Retinal pigment epithelial cell (primary cell): ENCODE measurements around the gene INSIG1.

Source experiments
- DNase-seq: peaks from one replicate; pipeline ENCODE4 v3.0.0-alpha.2; 2010; ENCODE audit warnings: low read depth
- H3K4me3 ChIP-seq: 2 replicates; pipeline ENCODE4 v1.5.1; 2011; ENCODE audit warnings: mild to moderate bottlenecking, low read length, control low read depth, moderate library complexity
- TF ChIP-seq, protein P1 (sequence below): conservative IDR thresholded peaks from 2 replicates; pipeline ENCODE4 v1.5.1; 2011; ENCODE audit warnings: low read depth, low read length, control low read depth, inconsistent platforms

The INSIG1 gene

GRCh38 chr7:155260498-155260872, 37.2 kb upstream of the INSIG1 start:
- no peak overlapping the region for H3K4me3 ChIP-seq
- TF ChIP-seq, protein P1, sequence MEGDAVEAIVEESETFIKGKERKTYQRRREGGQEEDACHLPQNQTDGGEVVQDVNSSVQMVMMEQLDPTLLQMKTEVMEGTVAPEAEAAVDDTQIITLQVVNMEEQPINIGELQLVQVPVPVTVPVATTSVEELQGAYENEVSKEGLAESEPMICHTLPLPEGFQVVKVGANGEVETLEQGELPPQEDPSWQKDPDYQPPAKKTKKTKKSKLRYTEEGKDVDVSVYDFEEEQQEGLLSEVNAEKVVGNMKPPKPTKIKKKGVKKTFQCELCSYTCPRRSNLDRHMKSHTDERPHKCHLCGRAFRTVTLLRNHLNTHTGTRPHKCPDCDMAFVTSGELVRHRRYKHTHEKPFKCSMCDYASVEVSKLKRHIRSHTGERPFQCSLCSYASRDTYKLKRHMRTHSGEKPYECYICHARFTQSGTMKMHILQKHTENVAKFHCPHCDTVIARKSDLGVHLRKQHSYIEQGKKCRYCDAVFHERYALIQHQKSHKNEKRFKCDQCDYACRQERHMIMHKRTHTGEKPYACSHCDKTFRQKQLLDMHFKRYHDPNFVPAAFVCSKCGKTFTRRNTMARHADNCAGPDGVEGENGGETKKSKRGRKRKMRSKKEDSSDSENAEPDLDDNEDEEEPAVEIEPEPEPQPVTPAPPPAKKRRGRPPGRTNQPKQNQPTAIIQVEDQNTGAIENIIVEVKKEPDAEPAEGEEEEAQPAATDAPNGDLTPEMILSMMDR, result no peak
- no peak for DNase-seq

GRCh38 chr7:155261031-155261985, 36.4 kb upstream of the INSIG1 start:
- no peak for DNase-seq
- H3K4me3 ChIP-seq, result no peak overlapping the region
- TF ChIP-seq, protein P1, result no peak

GRCh38 chr7:155262031-155262430, 35.6 kb upstream of the INSIG1 start:
- TF ChIP-seq, protein P1, result no peak
- no peak overlapping the region for H3K4me3 ChIP-seq
- no peak for DNase-seq

GRCh38 chr7:155263051-155263450, 34.6 kb upstream of the INSIG1 start:
- no peak for DNase-seq
- TF ChIP-seq, protein P1, result no peak
- no peak overlapping the region for H3K4me3 ChIP-seq

GRCh38 chr7:155263581-155264143, 34.0 kb upstream of the INSIG1 start:
- TF ChIP-seq, protein P1, result peak; percentile 23
- H3K4me3 ChIP-seq, result no peak overlapping the region
- no peak for DNase-seq

GRCh38 chr7:155265144-155265543, 32.5 kb upstream of the INSIG1 start:
- no peak for DNase-seq
- TF ChIP-seq, protein P1, result no peak
- no peak overlapping the region for H3K4me3 ChIP-seq

- DNase-seq, result no peak
- TF ChIP-seq, protein P1, result no peak
- no peak overlapping the region for H3K4me3 ChIP-seq
Measured at GRCh38 chr7:155265961-155266360, 31.7 kb upstream of the INSIG1 start.
